Duodenal mucosa (tissue), 2 donors: Measurements from ENCODE around the gene CFAP300.

Experiments used
- H3K27ac ChIP-seq: one replicate; pipeline ENCODE4 v1.7.0; 2013; ENCODE audit warnings: low read depth, low read length
- H3K27me3 ChIP-seq, 2 donors: one replicate each; pipeline ENCODE4 v1.7.0; 2013; ENCODE audit warnings: low read length in 2 of 2, control low read depth in 1 of 2; ENCODE audit not compliant: insufficient read depth in 2 of 2, control insufficient read depth in 1 of 2
- H3K36me3 ChIP-seq, 2 donors: one replicate each; pipeline ENCODE4 v1.7.0; 2013; ENCODE audit warnings: low read length in 2 of 2, control low read depth in 1 of 2; ENCODE audit not compliant: insufficient read depth in 2 of 2, control insufficient read depth in 1 of 2
- H3K4me1 ChIP-seq, 2 donors: one replicate each; pipeline ENCODE4 v1.7.0; 2013; ENCODE audit warnings: low read length in 2 of 2, control low read depth in 1 of 2; ENCODE audit not compliant: insufficient read depth in 2 of 2, control insufficient read depth in 1 of 2
- H3K4me3 ChIP-seq, 2 donors: one replicate each; pipeline ENCODE4 v1.7.0; 2013; ENCODE audit warnings: low read length in 2 of 2, low read depth in 1 of 2
- H3K9ac ChIP-seq, 2 donors: one replicate each; pipeline ENCODE4 v1.7.0; 2013; ENCODE audit warnings: low read length in 2 of 2, low read depth in 1 of 2
- H3K9me3 ChIP-seq, 2 donors: one replicate each; pipeline ENCODE4 v1.7.0; 2013; ENCODE audit warnings: low read length in 2 of 2, control low read depth in 1 of 2; ENCODE audit not compliant: control insufficient read depth in 1 of 2

Gene CFAP300

DNA sequence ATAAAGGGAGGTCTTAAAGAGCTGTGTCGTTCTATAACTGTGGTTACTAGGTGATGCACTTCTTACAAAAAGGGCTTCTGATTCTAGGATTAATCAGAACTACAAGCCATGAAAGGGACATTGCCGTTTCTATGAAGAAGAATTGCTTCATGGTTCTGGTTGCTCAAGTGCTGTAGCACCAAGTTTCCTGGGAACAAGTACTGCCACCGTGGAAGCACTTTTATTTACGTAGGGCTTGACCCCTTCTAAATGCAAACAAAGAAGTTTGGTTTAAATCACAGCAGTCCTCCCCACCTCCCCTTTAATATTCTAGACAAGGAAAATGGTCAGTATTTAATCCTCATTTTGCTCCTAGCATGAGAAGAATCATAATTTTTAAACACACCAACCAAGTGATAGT, 72.8 kb downstream of the CFAP300 start:
- Histone ChIP-seq H3K27ac (no peak overlapping the region), H3K36me3 (no peaks in the 10 kb centered on the region), H3K9me3 (no peaks in the 10 kb centered on the region), H3K4me3 (no peak overlapping the region), H3K27me3 (no peaks in the 10 kb centered on the region), H3K9ac (no peak overlapping the region), H3K4me1 (peaks cover 7 to 29% of the 10 kb centered on the region in 2 donors)

DNA sequence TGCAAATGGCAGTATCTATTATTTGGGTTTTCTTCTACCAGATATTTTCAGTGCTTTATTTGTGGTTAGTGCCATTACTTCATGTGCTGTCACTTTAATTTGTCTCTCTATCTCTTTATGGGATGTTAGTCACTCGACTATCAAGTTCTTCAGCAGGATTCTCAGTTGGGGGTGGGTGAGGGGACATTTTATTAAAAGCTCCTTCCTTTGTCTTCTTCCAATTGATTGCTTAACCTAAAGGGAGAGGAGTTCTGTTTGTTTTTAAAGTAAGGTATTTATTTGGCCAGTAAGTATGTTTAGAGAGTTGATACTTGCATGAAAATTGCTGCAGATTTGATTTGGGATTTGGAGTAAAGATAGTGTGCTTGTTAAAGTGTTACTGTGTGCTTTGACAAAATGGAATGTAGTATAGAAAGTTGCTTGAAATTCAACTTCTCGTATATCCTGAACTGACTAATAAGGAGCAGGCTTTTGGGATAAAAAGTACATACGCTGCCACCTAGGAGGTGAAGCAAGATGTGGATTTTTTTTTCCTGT, 73.3 kb downstream of the CFAP300 start:
- no peak overlapping the region for H3K9ac ChIP-seq
- H3K4me1 ChIP-seq = peaks cover 7 to 26% of the 10 kb centered on the region in 2 donors
- no peak overlapping the region for H3K4me3 ChIP-seq

DNA sequence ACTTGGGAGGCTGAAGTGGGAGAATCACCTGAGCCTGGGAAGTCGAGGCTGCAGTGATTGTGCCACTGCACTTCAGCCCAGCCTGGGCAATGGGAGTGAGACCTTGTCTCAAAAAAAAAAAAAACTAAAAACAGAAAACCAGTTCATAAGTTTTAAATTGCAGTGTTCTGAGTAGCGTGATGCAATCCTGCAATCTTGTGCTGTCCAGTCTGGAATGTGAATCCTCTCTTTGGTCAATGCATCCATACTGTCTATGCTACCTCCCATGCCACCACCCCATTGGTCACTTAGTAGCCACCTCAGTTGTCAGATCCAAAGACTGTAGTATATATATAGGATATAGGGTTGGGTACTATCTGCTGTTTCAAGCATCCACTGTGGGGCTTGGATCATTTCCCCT, 74.1 kb downstream of the CFAP300 start:
- no peaks in the 10 kb centered on the region for H3K27me3 ChIP-seq

More for the DNA sequence above, 73.3 kb downstream of the CFAP300 start:
- no peak overlapping the region for H3K27ac ChIP-seq
- H3K9me3 ChIP-seq = no peaks in the 10 kb centered on the region
- no peaks in the 10 kb centered on the region for H3K27me3 ChIP-seq
- no peaks in the 10 kb centered on the region for H3K36me3 ChIP-seq

More for the DNA sequence above, 74.1 kb downstream of the CFAP300 start:
- H3K4me3 ChIP-seq = no peak overlapping the region
- peaks cover 4 to 5% of the 10 kb centered on the region in 2 donors for H3K36me3 ChIP-seq
- H3K9ac ChIP-seq = no peak overlapping the region
- no peak overlapping the region for H3K27ac ChIP-seq
- H3K4me1 ChIP-seq = peaks cover 0 to 18% of the 10 kb centered on the region in 2 donors
- H3K9me3 ChIP-seq = no peaks in the 10 kb centered on the region
